Activated CD8-positive, alpha-beta memory T cell treated with anti-CD3 and anti-CD28 coated beads for 24 hours (primary cell): ENCODE data around the gene TRIM62.
"Not testable (repeated sequence)": the region's sequence is repeated elsewhere in the genome, so short reads cannot be mapped to it uniquely, and the experiment has no call there.

ENCODE experiments used
- DNase-seq: peaks from one replicate; pipeline ENCODE4 v3.0.0-alpha.2; 2020

The TRIM62 gene

GRCh38 chr1:33132549-33132948 is 49.3 kb downstream of the TRIM62 start:
- DNase-seq, result no peak

GRCh38 chr1:33131191-33131590 is 50.7 kb downstream of the TRIM62 start:
- DNase-seq, result no peak

- no peak for DNase-seq
Measured at GRCh38 chr1:33130297-33130696, 51.5 kb downstream of the TRIM62 start.

- no peak for DNase-seq
Measured at GRCh38 chr1:33128781-33129180, 53.1 kb downstream of the TRIM62 start.

GRCh38 chr1:33127001-33127823 is 54.6 kb downstream of the TRIM62 start:
- DNase-seq, result peak; percentile 98

GRCh38 chr1:33126411-33127000 is 55.3 kb downstream of the TRIM62 start:
- DNase-seq, result no peak

- not testable (repeated sequence) for DNase-seq
Measured at GRCh38 chr1:33124647-33125046, 57.2 kb downstream of the TRIM62 start.

GRCh38 chr1:33123266-33123665 is 58.6 kb downstream of the TRIM62 start:
- no peak for DNase-seq

GRCh38 chr1:33122483-33123178 is 59.2 kb downstream of the TRIM62 start:
- no peak for DNase-seq

GRCh38 chr1:33121728-33122127 is 60.1 kb downstream of the TRIM62 start:
- no peak for DNase-seq

- DNase-seq, result no peak
Measured at GRCh38 chr1:33120436-33121231, 61.2 kb downstream of the TRIM62 start.

GRCh38 chr1:33119532-33120217 is 62.2 kb downstream of the TRIM62 start:
- DNase-seq, result no peak

- no peak for DNase-seq
Measured at GRCh38 chr1:33119050-33119449, 62.8 kb downstream of the TRIM62 start.

GRCh38 chr1:33118274-33118673 is 63.6 kb downstream of the TRIM62 start:
- no peak for DNase-seq

GRCh38 chr1:33117440-33118085 is 64.3 kb downstream of the TRIM62 start:
- no peak for DNase-seq

- DNase-seq, result no peak
Measured at GRCh38 chr1:33111965-33112364, 69.9 kb downstream of the TRIM62 start.

GRCh38 chr1:33110477-33110876 is 71.4 kb downstream of the TRIM62 start:
- no peak for DNase-seq

GRCh38 chr1:33100119-33100415 is 81.8 kb downstream of the TRIM62 start:
- DNase-seq, result not testable (repeated sequence)

- peak; percentile 88 for DNase-seq
Measured at GRCh38 chr1:33099290-33100118, 82.3 kb downstream of the TRIM62 start.

- no peak for DNase-seq
Measured at GRCh38 chr1:33098371-33098770, 83.5 kb downstream of the TRIM62 start.

GRCh38 chr1:33097762-33098161 is 84.1 kb downstream of the TRIM62 start:
- DNase-seq, result no peak
